ENCODE data around the gene LRIT3. TPM values are rescaled to one million over a fixed set of nuclear protein-coding genes. Genes with fewer than 3 reads are reported as not detected.

The LRIT3 gene, protein sequence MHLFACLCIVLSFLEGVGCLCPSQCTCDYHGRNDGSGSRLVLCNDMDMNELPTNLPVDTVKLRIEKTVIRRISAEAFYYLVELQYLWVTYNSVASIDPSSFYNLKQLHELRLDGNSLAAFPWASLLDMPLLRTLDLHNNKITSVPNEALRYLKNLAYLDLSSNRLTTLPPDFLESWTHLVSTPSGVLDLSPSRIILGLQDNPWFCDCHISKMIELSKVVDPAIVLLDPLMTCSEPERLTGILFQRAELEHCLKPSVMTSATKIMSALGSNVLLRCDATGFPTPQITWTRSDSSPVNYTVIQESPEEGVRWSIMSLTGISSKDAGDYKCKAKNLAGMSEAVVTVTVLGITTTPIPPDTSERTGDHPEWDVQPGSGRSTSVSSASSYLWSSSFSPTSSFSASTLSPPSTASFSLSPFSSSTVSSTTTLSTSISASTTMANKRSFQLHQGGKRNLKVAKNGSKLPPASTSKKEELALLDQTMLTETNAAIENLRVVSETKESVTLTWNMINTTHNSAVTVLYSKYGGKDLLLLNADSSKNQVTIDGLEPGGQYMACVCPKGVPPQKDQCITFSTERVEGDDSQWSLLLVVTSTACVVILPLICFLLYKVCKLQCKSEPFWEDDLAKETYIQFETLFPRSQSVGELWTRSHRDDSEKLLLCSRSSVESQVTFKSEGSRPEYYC
- 0.31 TPM for polyA plus RNA-seq
- long read RNA-seq, donor 1, result 0 reads
- long read RNA-seq, donor 2, result 0 reads
- long read RNA-seq, donor 3, result 0 reads
- long read RNA-seq, donor 4, result 0 reads
- long read RNA-seq, donor 5, result 0 reads
- long read RNA-seq, donor 6, result 0 reads
- long read RNA-seq, donor 7, result 0 reads
- long read RNA-seq, donor 8, result 0 reads
- long read RNA-seq, donor 9, result 0 reads
- long read RNA-seq, donor 10, result 0 reads
- long read RNA-seq, donor 11, partial matches to known transcripts, result 0 of 1 reads
- long read RNA-seq, donor 11, other reads (novel, unspliced or antisense), result 0 of 1 reads

DNA sequence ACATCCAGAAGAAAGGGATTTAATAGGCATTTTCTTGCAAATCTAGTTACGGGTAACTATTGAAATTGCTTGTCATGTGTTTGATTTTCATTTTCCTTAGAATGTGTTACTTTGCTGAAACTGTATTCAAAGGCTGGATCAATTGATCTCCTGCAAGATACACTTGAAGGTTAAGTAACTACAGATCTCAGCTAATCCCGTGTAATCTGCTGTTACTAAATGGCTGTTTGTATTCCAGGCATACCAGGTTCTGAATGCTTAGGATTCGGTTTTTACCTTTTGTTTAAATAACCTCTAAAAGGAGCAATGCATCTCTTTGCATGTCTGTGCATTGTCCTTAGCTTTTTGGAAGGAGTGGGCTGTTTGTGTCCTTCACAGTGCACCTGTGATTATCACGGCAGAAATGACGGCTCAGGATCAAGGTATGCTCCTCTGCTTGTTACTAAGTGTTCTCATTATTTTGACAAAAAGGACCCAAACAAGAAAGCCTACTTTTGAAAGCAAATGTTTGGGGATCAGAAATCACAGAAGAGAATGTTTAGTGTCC is at the start of gene LRIT3:
Gene LRIT3, plus strand, starts transcription at position 212 of the 547 bp plus-strand sequence. Its CDS starts 95 bp downstream, at position 307.
- DNase-seq, result no peak
- Histone ChIP-seq H3K4me3 (ENCODE audit: low read length) (no peak within 1 kb of the TSS), H3K27me3 (ENCODE audit: control insufficient read depth, insufficient read depth, low read length) (no peaks in the 10 kb centered on the region), H3K36me3 (ENCODE audit: control insufficient read depth, insufficient read depth, low read length) (no peaks in the 10 kb centered on the region), H3K9me3 (ENCODE audit: control insufficient read depth, low read depth, low read length) (no peaks in the 10 kb centered on the region), H3K27ac (ENCODE audit: low read length) (no peak within 1 kb of the TSS), H3K4me1 (ENCODE audit: control insufficient read depth, insufficient read depth, low read length) (peaks cover 9% of the 10 kb centered on the region)
- 100% methylated on average over 1 of the region's 5 CpGs for WGBS (ENCODE audit: insufficient coverage, low lambda C conversion rate)

- H3K27me3 ChIP-seq (ENCODE audit: control insufficient read depth, insufficient read depth, low read length), result no peaks in the 10 kb centered on the region
- peaks cover 28% of the 10 kb centered on the region for H3K9me3 ChIP-seq (ENCODE audit: control insufficient read depth, low read depth, low read length)
- no peaks in the 10 kb centered on the region for H3K36me3 ChIP-seq (ENCODE audit: control insufficient read depth, insufficient read depth, low read length)
- H3K27ac ChIP-seq (ENCODE audit: low read length), result no peak overlapping the region
- H3K4me3 ChIP-seq (ENCODE audit: low read length), result no peak overlapping the region
- no peak for DNase-seq
- H3K4me1 ChIP-seq (ENCODE audit: control insufficient read depth, insufficient read depth, low read length), result no peaks in the 10 kb centered on the region
These were observed 49.0 kb upstream of the LRIT3 start for GRCh38 chr4:109798866-109799265.

DNA sequence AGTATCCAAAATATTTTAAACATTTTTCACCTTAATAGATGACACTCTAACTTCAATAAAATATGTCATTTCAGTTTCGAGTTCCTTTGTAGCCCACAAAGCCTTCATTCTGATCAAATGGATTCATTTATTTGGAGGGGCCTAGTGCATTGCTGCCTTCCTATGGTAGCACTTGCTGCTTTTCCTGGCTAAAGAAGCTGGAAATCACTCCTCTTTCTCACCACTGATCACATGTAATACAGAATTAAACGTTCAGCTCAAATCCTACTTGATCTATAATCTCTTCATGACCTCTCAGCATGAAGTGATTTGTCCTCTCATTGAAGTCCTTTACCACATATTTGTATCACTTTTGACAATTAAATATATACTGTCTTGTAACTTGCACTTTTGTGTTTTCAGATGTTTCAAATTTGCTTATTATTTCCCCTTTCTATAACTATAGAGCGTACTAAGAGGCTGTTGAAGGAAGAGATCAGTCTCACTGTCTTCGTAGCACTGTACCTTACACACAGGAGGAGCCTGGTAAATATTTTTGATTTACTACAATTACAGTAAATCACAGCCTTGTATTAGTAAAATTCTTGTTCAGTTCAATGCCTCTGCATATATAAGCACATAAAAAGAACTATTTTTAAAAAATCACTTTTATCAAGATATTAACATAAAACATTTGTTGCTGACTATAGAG is 46.7 kb upstream of the LRIT3 start:
- peaks cover 13% of the 10 kb centered on the region for H3K9me3 ChIP-seq (ENCODE audit: control insufficient read depth, low read depth, low read length)
- peak overlapping the region; percentile 19 for H3K4me3 ChIP-seq (ENCODE audit: low read length)
- no peaks in the 10 kb centered on the region for H3K27me3 ChIP-seq (ENCODE audit: control insufficient read depth, insufficient read depth, low read length)
- DNase-seq, result peak in 1 of 2 donors; percentile 31
- no peaks in the 10 kb centered on the region for H3K36me3 ChIP-seq (ENCODE audit: control insufficient read depth, insufficient read depth, low read length)
- H3K27ac ChIP-seq (ENCODE audit: low read length), result peak overlapping the region; percentile 37
- no CpG with 5 or more reads among the region's 4 CpGs for WGBS (ENCODE audit: insufficient coverage, low lambda C conversion rate)
- H3K4me1 ChIP-seq (ENCODE audit: control insufficient read depth, insufficient read depth, low read length), result no peaks in the 10 kb centered on the region

GRCh38 chr4:109801895-109802319 is 46.0 kb upstream of the LRIT3 start, which contains the start of gene CFI:
TSS of gene CFI (minus strand) at chr4:109801999. CDS start at chr4:109801971, 28 bp downstream.
- Histone ChIP-seq H3K4me3 (ENCODE audit: low read length) (peak within 1 kb of the TSS; percentile 19), H3K27me3 (ENCODE audit: control insufficient read depth, insufficient read depth, low read length) (no peaks in the 10 kb centered on the region), H3K9me3 (ENCODE audit: control insufficient read depth, low read depth, low read length) (peaks cover 9% of the 10 kb centered on the region), H3K36me3 (ENCODE audit: control insufficient read depth, insufficient read depth, low read length) (no peaks in the 10 kb centered on the region), H3K27ac (ENCODE audit: low read length) (peak within 1 kb of the TSS; percentile 37), H3K4me1 (ENCODE audit: control insufficient read depth, insufficient read depth, low read length) (no peaks in the 10 kb centered on the region)
- WGBS (ENCODE audit: insufficient coverage, low lambda C conversion rate), result 60% methylated on average over 1 of the region's 2 CpGs
- DNase-seq, result peak in 1 of 2 donors; percentile 76

GRCh38 chr4:109803924-109804571 is 43.9 kb upstream of the LRIT3 start:
- Histone ChIP-seq H3K36me3 (ENCODE audit: control insufficient read depth, insufficient read depth, low read length) (no peaks in the 10 kb centered on the region), H3K27ac (ENCODE audit: low read length) (no peak overlapping the region), H3K4me1 (ENCODE audit: control insufficient read depth, insufficient read depth, low read length) (no peaks in the 10 kb centered on the region), H3K9me3 (ENCODE audit: control insufficient read depth, low read depth, low read length) (no peaks in the 10 kb centered on the region), H3K27me3 (ENCODE audit: control insufficient read depth, insufficient read depth, low read length) (no peaks in the 10 kb centered on the region), H3K4me3 (ENCODE audit: low read length) (no peak overlapping the region)
- no CpG with 5 or more reads among the region's 4 CpGs for WGBS (ENCODE audit: insufficient coverage, low lambda C conversion rate)
- DNase-seq, result peak in 1 of 2 donors; percentile 47

DNA sequence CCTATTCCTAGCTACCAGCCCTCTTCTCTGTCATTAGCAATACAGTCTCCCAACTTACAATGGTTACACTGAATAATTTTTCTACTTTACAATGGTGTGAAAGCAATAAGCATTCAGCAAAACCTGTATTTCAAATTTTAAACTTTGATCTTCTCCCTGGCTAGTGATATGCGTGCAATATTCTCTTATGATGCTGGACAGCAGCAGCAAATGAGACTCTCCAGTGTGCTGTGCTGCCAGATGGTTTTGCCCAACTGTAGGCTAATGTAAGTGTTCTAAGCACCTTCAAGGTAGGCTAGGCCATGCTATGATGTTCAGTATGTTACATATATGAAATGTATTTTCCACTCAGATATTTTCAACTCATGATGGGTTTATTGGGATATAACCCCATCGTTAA is 38.3 kb upstream of the LRIT3 start:
- WGBS (ENCODE audit: insufficient coverage, low lambda C conversion rate), result 100% methylated on average over 1 of the region's 2 CpGs
- Histone ChIP-seq H3K27ac (ENCODE audit: low read length) (no peak overlapping the region), H3K9me3 (ENCODE audit: control insufficient read depth, low read depth, low read length) (no peaks in the 10 kb centered on the region), H3K4me1 (ENCODE audit: control insufficient read depth, insufficient read depth, low read length) (no peaks in the 10 kb centered on the region), H3K36me3 (ENCODE audit: control insufficient read depth, insufficient read depth, low read length) (no peaks in the 10 kb centered on the region), H3K4me3 (ENCODE audit: low read length) (no peak overlapping the region), H3K27me3 (ENCODE audit: control insufficient read depth, insufficient read depth, low read length) (no peaks in the 10 kb centered on the region)
- DNase-seq, result no peak

DNA sequence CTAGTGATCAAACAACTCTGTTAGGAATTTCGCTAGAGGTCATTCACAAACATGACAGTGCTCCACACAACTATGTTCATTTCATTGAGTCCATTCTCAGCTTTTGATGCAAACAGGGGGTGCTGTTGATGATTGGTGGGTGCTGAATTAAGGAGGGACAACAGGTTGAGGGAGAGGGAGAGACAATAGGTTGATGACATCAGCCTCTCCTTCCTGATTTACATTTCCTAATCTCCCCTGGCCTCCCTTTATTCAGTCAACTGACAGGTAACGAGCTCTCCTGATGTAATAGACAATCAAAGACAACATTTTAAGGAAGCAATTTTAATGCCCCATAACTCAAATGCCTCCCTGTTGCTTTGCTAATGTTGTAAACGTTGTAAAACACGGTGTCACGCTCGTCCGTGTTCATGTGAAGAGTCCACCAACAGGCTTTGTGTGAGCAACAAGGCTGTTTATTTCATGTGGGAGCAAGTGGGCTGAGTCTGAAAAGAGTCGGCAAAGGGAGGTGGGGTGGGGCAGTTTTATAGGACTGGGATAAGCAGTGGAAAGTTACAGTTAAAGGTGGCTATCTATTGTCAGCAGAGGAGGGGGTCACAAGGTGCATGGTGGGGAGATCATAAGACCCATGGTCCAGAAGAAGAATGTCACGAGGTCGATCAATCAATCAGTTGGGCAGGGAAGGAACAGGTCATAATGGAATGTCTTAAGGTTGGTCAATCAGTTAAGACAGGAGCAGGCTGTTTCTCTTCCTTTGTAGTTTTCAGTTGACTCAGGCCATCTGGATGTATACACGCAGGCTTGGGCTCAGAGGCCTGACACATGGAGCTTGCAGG is 37.1 kb upstream of the LRIT3 start:
- H3K27ac ChIP-seq (ENCODE audit: low read length), result no peak overlapping the region
- H3K4me1 ChIP-seq (ENCODE audit: control insufficient read depth, insufficient read depth, low read length), result no peaks in the 10 kb centered on the region
- WGBS (ENCODE audit: insufficient coverage, low lambda C conversion rate), result 65% methylated on average over 2 of the region's 11 CpGs
- no peaks in the 10 kb centered on the region for H3K9me3 ChIP-seq (ENCODE audit: control insufficient read depth, low read depth, low read length)
- no peak overlapping the region for H3K4me3 ChIP-seq (ENCODE audit: low read length)
- DNase-seq, result no peak
- H3K36me3 ChIP-seq (ENCODE audit: control insufficient read depth, insufficient read depth, low read length), result no peaks in the 10 kb centered on the region
- no peaks in the 10 kb centered on the region for H3K27me3 ChIP-seq (ENCODE audit: control insufficient read depth, insufficient read depth, low read length)

GRCh38 chr4:109811707-109812106 is 36.2 kb upstream of the LRIT3 start:
- H3K4me1 ChIP-seq (ENCODE audit: control insufficient read depth, insufficient read depth, low read length), result peaks cover 2% of the 10 kb centered on the region
- H3K27me3 ChIP-seq (ENCODE audit: control insufficient read depth, insufficient read depth, low read length), result no peaks in the 10 kb centered on the region
- H3K9me3 ChIP-seq (ENCODE audit: control insufficient read depth, low read depth, low read length), result no peaks in the 10 kb centered on the region
- DNase-seq, result no peak
- H3K36me3 ChIP-seq (ENCODE audit: control insufficient read depth, insufficient read depth, low read length), result no peaks in the 10 kb centered on the region
- WGBS (ENCODE audit: insufficient coverage, low lambda C conversion rate), result 100% methylated on average over 1 of the region's 3 CpGs
- H3K4me3 ChIP-seq (ENCODE audit: low read length), result no peak overlapping the region
- no peak overlapping the region for H3K27ac ChIP-seq (ENCODE audit: low read length)
